GM21515 (cell line): Measurements from ENCODE around the gene ARHGAP26.
A peak's percentile ranks its signal among the peaks of the same experiment; 100 is the strongest.

ENCODE experiments used
- ATAC-seq: cut with Tn5 transposase; IDR thresholded peaks from one replicate; pipeline ENCODE4 v1.9.1; 2021; ENCODE audit not compliant: unreplicated experiment

Gene ARHGAP26

GRCh38 chr5:143170977-143171376, 400.8 kb downstream of the ARHGAP26 start:
- ATAC-seq: no peak

- ATAC-seq: no peak
Observed at GRCh38 chr5:143172739-143173138, 402.6 kb downstream of the ARHGAP26 start.

- no peak for ATAC-seq
Observed at GRCh38 chr5:143173139-143173889, 403.1 kb downstream of the ARHGAP26 start.

GRCh38 chr5:143174714-143175398, 404.7 kb downstream of the ARHGAP26 start:
- ATAC-seq: peak; percentile 85

- ATAC-seq: no peak
Observed at GRCh38 chr5:143176048-143176447, 405.9 kb downstream of the ARHGAP26 start.

- no peak for ATAC-seq
Observed at GRCh38 chr5:143177263-143177983, 407.2 kb downstream of the ARHGAP26 start.

GRCh38 chr5:143179126-143179740, 409.1 kb downstream of the ARHGAP26 start:
- no peak for ATAC-seq

GRCh38 chr5:143180751-143181150, 410.6 kb downstream of the ARHGAP26 start:
- no peak for ATAC-seq

- no peak for ATAC-seq
Observed at GRCh38 chr5:143181173-143181572, 411.0 kb downstream of the ARHGAP26 start.

GRCh38 chr5:143182106-143182505, 411.9 kb downstream of the ARHGAP26 start:
- ATAC-seq: no peak

- ATAC-seq: peak; percentile 49
Observed at GRCh38 chr5:143182901-143183820, 413.0 kb downstream of the ARHGAP26 start.

- ATAC-seq: no peak
Observed at GRCh38 chr5:143183989-143184388, 413.8 kb downstream of the ARHGAP26 start.

GRCh38 chr5:143186623-143187022, 416.4 kb downstream of the ARHGAP26 start:
- ATAC-seq: no peak

- no peak for ATAC-seq
Observed at GRCh38 chr5:143187495-143187894, 417.3 kb downstream of the ARHGAP26 start.

- no peak for ATAC-seq
Observed at GRCh38 chr5:143188083-143188482, 417.9 kb downstream of the ARHGAP26 start.

GRCh38 chr5:143188692-143189091, 418.5 kb downstream of the ARHGAP26 start:
- ATAC-seq: no peak

- no peak for ATAC-seq
Observed at GRCh38 chr5:143190260-143190810, 420.2 kb downstream of the ARHGAP26 start.

- ATAC-seq: no peak
Observed at GRCh38 chr5:143191720-143192119, 421.5 kb downstream of the ARHGAP26 start.

- ATAC-seq: no peak
Observed at GRCh38 chr5:143192191-143192900, 422.2 kb downstream of the ARHGAP26 start.
